HG02870 (cell line): ENCODE data around the gene CPLX1.

Experiments used
- ATAC-seq: cut with Tn5 transposase; IDR thresholded peaks from one replicate; pipeline ENCODE4 v1.9.1; 2021; ENCODE audit warnings: mild to moderate bottlenecking, moderate library complexity; ENCODE audit not compliant: unreplicated experiment

CPLX1 gene

DNA sequence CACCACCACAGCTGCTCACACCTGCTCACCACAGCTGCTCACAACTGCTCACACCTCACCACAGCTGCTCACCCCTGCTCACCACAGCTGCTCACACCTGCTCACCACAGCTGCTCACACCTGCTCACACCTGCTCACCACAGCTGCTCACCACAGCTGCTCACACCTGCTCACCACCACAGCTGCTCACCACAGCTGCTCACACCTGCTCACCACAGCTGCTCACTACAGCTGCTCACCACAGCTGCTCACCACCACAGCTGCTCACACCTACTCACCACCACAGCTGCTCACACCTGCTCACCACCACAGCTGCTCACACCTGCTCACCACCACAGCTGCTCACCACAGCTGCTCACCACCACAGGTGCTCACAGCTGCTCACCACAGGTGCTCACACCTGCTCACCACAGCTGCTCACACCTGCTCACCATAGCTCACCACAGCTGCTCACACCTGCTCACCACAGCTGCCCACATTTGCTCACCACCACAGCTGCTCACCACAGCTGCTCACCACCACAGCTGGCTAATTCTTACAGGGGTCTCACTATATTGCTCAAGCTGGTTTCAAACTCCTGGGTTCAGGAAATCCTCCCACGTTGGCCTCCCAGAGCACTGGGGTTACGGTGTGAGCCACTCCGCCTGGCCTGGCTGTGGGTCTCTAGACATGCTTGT, 30.4 kb upstream of the CPLX1 start:
- ATAC-seq = no peak

GRCh38 chr4:855880-856224, 29.9 kb upstream of the CPLX1 start:
- ATAC-seq = no peak

DNA sequence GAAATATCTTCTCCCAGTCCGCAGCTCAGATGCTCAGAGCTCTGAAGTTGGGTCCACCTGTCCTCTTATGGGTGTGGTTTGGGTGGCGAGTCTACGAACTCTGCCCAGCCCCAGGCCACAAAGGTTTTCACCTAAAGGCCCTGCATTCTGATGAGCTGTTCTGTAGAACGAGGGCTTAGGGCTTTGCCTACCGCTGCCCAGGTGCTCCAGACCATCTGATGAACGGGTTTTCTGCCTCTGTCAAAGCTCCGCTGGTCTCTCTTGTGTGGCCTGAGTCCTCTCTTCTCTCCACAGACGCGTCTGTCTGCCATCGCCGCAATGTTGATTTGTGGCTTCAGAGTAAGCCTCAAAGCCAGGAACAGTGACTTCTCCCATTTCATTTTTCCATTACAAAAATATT, 28.4 kb upstream of the CPLX1 start:
- no peak for ATAC-seq

GRCh38 chr4:853416-853781, 27.5 kb upstream of the CPLX1 start:
- ATAC-seq = no peak

- no peak for ATAC-seq
Measured at GRCh38 chr4:851701-852430, 25.9 kb upstream of the CPLX1 start.

- ATAC-seq = no peak
Measured at GRCh38 chr4:850323-850945, 24.5 kb upstream of the CPLX1 start.

DNA sequence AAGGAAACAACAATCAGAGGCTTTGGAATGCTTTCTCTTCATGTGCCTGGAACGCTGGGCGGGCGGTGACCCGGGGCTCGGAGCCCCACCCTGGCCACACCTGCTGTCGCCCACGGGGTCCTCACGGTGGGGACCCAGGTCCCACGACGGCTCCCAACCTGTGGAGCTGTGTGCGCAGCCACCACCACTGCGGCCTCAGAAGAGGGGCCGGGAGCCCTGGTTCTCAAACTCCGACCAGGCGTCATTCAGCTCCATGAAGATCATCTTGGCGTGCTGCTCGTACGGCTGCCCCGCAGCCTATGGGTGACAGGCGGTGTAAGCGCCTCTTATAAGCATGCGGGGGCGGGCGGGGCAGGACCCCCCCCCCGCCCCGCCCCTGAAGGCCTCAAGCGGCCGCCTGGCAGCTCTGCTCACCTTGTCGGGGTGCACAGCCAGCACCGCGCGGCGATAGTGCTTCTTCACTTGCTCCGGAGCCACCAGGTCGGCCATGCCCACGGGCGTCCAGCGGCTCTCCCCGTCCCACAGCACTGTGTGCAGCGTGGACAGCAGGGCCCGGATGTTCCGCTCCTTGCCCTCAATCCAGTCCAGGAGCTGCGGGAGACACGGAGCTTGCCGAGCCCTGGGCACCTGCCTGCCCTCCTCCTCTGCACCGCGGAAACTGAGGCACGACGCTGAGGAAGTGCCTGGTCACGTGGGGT, 23.7 kb upstream of the CPLX1 start:
- ATAC-seq = no peak

- no peak for ATAC-seq
Measured at GRCh38 chr4:848803-849477, 23.0 kb upstream of the CPLX1 start.

DNA sequence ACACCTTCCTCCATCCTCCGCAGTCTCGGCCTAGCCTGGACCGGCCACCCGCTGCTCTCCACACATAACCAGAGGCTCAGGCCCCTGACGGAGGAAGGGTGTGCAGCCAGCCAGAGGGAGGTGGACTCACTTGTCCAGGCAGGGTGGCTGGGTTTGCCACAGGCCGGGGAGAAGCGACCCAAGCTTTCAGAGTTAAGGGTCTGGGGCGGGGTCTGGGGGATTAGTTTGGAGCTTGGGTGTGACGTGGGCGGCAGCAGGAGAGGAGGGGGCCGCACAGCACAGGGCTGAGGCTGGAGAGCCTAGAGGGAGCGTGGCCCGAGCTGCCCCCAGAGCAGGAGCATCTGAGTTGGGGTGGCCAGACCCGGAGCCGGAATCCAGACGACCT, 22.4 kb upstream of the CPLX1 start:
- no peak for ATAC-seq

- no peak for ATAC-seq
Measured at GRCh38 chr4:845836-846251, 19.9 kb upstream of the CPLX1 start.

DNA sequence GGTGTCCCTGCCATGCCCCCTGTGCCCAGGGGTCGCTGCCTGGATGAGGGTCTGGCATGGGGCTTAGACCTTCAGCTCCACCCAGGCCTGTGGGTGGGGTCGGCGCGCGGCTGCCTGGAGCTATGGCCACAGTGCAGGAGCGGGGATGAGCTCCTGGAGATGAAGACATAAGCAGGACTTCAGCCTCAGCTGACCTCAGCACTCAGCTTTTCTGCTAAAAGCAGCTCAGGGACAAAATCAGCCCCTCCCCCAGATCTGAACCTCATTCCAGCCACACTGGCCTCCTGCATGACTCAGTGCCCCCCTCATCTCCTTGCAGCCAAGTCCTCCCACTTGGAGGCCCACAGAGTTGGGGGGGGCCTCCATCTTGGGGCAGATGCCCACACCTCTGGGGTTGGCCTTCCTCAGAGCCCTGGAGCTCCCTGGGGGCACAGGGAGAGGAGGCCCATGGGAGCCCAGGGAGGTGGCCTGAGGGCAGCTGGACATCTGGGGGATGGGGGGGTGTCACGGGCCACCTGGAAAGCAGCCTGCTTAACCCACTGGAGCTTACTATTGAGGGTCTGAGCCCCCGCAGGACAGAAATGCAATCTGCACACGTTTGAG, 19.4 kb upstream of the CPLX1 start:
- ATAC-seq = no peak

DNA sequence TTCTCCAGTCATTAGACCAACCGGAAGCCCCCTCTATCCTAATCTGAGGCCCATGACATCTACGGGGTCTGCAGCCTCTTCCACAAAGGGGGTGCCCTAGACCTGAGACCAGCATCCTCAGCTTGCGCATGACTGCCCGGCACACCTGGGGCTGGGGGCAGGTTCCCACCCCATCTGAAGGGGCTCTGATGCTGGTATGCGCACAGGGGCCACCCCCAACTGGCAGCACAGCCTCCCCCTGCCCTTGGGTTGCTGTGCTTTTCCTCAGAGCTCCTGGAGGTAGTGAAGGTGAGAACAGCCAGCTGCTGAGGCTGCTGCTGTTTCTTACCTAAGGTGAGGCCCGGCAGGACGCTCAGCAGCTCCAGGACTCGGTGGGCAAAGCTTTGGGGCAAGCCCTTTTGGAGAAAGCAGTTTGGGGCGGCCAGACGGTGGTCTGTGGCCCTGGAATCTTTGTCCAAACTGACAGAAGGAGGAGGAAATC, 18.9 kb upstream of the CPLX1 start:
- ATAC-seq = no peak

GRCh38 chr4:839675-840443, 13.9 kb upstream of the CPLX1 start:
- no peak for ATAC-seq

DNA sequence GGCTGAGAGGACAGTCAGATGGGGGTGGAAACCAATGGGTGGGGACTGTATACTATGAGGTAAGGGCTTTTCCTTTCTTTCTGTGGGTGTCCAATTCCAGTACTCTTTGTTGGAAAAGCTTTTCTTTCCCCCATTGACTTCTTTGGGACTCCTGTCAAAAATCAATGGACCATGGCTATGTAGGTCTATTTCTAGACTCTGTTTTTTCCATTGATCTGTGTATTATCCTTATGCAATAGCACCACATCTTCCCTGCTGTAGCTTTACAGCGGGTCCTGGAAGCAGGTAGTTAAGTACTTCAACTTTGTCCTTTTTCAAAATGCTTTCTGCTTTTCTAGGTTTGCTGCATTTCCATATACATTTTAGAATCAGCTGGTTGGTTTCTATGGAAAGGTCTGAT, 11.8 kb upstream of the CPLX1 start:
- ATAC-seq = no peak

DNA sequence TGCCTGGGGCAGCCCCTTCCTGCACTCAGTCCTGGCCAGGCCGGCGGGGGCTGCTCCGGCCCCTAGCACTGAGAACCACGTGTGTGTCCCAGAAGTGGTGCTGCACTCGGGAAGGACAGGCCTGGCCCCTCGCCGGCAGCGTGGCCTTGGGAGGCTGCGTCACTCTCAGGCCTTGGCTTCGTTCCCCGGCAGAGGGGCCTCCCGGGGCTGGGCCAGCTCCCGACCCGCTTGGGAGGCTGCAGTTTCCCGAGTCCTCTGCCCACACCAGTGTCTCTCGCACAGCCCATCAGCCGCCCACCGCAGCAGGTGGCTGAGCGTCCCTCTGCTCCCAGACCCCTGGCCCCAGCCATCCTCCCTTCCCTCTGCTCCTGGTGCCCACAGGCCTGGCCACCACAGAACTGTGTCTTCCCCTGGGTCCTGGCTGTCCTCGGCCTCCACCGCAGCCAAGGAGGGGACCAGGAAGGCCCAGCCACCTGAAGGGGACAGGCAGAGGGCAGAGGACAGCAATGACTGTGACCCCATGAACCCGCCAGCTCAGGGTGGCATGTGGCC, 10.9 kb upstream of the CPLX1 start:
- ATAC-seq = no peak

GRCh38 chr4:836003-836511, 10.1 kb upstream of the CPLX1 start:
- ATAC-seq = no peak

- no peak for ATAC-seq
Measured at GRCh38 chr4:835148-836002, 9.4 kb upstream of the CPLX1 start.

DNA sequence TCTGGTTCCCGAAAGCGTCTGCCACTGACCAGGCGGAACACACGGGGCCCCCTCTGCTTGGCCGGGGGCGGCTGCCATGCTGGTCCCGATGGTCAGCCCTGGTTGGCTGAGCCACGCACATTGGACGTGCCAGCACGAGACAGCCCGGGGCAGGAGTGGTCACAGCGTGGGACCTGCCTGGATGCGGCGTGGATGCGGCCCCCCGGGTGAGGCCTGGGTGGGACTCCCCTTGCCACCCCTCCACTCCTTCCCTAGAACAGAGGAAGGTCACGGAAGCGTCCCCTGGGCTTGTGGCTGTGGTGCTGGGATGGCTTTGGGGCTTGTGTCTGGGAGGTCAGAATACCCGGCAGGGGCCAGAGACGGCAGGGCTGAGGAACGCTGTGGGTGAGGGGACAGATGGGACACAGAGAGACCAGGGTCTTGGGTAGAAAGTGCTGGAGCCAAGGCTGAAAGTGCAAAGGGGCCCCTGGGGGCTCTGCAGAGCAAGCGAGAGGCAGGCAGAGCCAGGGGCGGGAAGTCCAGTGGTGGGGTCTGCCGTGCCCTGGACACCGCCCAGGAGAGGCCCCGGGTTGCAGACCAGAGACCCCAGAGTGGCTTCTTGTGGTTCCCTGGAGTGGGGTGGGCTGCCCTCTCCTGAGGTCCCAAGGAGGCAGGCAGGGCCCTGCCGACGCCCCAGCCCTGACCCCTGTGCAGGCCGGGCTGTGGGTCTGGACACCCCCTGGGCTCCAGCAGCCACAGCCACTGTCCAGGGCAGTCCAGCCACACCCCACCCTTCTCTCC, 8.6 kb upstream of the CPLX1 start:
- ATAC-seq = no peak
